SW480 (cell line): ENCODE data around the gene KCNAB3.

Experiments used
- DNase-seq: peaks from one replicate; pipeline ENCODE4 v3.0.0-alpha.2; 2016; ENCODE audit warnings: low spot score

Gene KCNAB3

DNA sequence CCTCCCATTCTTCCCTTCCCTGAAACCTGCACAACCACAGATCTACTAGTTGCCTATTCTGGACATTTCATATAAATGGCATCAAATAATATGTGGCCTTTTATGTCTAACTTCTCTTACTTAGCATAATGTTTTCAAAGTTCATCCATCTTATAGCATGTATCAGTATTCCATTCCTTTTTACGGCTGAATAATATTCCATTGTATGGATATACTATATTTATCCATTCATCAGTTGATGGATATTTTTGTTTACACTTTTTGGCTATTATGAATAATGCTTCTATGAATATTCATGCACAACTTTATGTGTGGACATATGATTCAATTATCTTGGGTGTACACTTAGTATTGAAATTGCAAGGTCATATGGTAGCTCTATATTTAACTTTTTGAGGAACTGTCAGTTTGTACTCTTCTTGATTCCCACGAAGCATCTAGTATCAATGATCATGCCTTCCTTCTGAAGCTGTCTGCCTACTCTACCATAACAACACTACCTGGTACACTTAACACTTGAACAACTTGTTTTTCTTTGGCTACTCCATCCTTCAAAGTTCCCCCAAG is 53.8 kb downstream of the KCNAB3 start:
- DNase-seq, result no peak

- DNase-seq, result no peak
Observed at GRCh38 chr17:7873051-7873450, 56.6 kb downstream of the KCNAB3 start.
